OCI-LY7 (cell line): ENCODE data around the gene IER5L. TPM values are rescaled to one million over a fixed set of nuclear protein-coding genes. Genes with fewer than 3 reads are reported as not detected.
A peak's percentile ranks its signal among the peaks of the same experiment; 100 is the strongest.

Source experiments
- BruUV-seq: library from RNA; stranded (reverse); fragments of 400-500 nt; replicated peaks from 2 replicates; lab custom pipeline; 2021; lab: Mats Ljungman, UMichigan
- CTCF ChIA-PET: fragments of 300-600 bp; sonication (Branson Sonifier 250); formaldehyde crosslinking; loops from one replicate; lab custom pipeline; 2022; ENCODE audit warnings: antibody characterized with exemption; ENCODE audit not compliant: unreplicated experiment; lab: Charles Lee
- POLR2A ChIA-PET: fragments of 300-600 bp; sonication (Branson Sonifier 250); formaldehyde crosslinking; loops from one replicate; lab custom pipeline; 2022; ENCODE audit warnings: antibody characterized with exemption; lab: Charles Lee
- DNase-seq: peaks from one replicate; pipeline ENCODE4 v3.0.0-alpha.2; 2015; ENCODE audit warnings: low spot score
- H2AFZ ChIP-seq: fragments of 200-600 bp; sonication (generic), shearing (Covaris generic); 2 replicates; pipeline ENCODE4 v1.6.1; 2014; ENCODE audit warnings: mild to moderate bottlenecking, antibody characterized with exemption, low read length, moderate library complexity
- H3K27ac ChIP-seq: fragments of 200-600 bp; sonication (generic); 2 replicates; pipeline ENCODE4 v1.5.1; 2014; ENCODE audit warnings: mixed run types, low read depth, mild to moderate bottlenecking, moderate library complexity, low read length, inconsistent platforms; ENCODE audit not compliant: poor library complexity, severe bottlenecking
- H3K36me3 ChIP-seq: fragments of 200-600 bp; sonication (generic); 2 replicates; pipeline ENCODE4 v1.6.1; 2014; ENCODE audit warnings: mild to moderate bottlenecking, antibody characterized with exemption, low read length, moderate library complexity, mixed read lengths; ENCODE audit not compliant: insufficient read depth
- H3K4me1 ChIP-seq: fragments of 200-600 bp; sonication (generic); 2 replicates; pipeline ENCODE4 v1.5.1; 2014; ENCODE audit warnings: mild to moderate bottlenecking, low read length; ENCODE audit not compliant: insufficient read depth, poor library complexity, severe bottlenecking
- H3K4me2 ChIP-seq: fragments of 200-600 bp; sonication (generic); 2 replicates; pipeline ENCODE4 v1.6.1; 2014; ENCODE audit warnings: mild to moderate bottlenecking, low read length
- H3K4me3 ChIP-seq: fragments of 200-600 bp; sonication (generic); 2 replicates; pipeline ENCODE4 v1.5.1; 2014; ENCODE audit warnings: mild to moderate bottlenecking, low read depth, low read length; ENCODE audit not compliant: poor library complexity, severe bottlenecking
- H3K79me2 ChIP-seq: fragments of 200-600 bp; sonication (generic); 2 replicates; pipeline ENCODE4 v1.6.1; 2016; ENCODE audit warnings: low read depth, mild to moderate bottlenecking, low read length, moderate library complexity, mixed read lengths; ENCODE audit not compliant: insufficient read depth
- H3K9me2 ChIP-seq: fragments of 200-600 bp; sonication (generic); 2 replicates; pipeline ENCODE4 v1.6.1; 2016; ENCODE audit warnings: mild to moderate bottlenecking, low read length, mixed read lengths; ENCODE audit not compliant: insufficient read depth
- H3K9me3 ChIP-seq: fragments of 200-600 bp; sonication (generic); 2 replicates; pipeline ENCODE4 v1.6.1; 2014; ENCODE audit warnings: mild to moderate bottlenecking, mixed run types, low read length, mixed read lengths
- H4K20me1 ChIP-seq: fragments of 200-600 bp; sonication (generic); 2 replicates; pipeline ENCODE4 v1.6.1; 2014; ENCODE audit warnings: mild to moderate bottlenecking, antibody characterized with exemption, low read length, moderate library complexity, mixed read lengths; ENCODE audit not compliant: insufficient read depth
- EZH2phosphoT487 ChIP-seq: fragments of 200-600 bp; sonication (generic); IDR thresholded peaks from 2 replicates; pipeline ENCODE4 v1.6.1; 2018; ENCODE audit warnings: low read depth, borderline replicate concordance, mild to moderate bottlenecking, mixed run types, antibody characterized with exemption, low read length, moderate library complexity, mixed read lengths
- intact Hi-C: fragments of 100-400 bp; cut with micrococcal nuclease; formaldehyde crosslinking; loops from one replicate; pipeline ENCODE4 v1.10.0; 2022; ENCODE audit not compliant: unreplicated experiment
- total RNA-seq, 2 experiments: library from RNA; depleted of rRNA in 1 of 2; stranded (reverse); fragments of >200 nt in 1 of 2; shearing (Covaris generic) in 1 of 2; gene quantifications; 2 replicates each; pipeline ENCODE4 v1.2.3, GENCODE V29; 2014 to 2022
- TF ChIP-seq, protein P1 (sequence below): fragments of 200-600 bp; sonication (generic); conservative IDR thresholded peaks from 2 replicates; pipeline ENCODE4 v1.5.1; 2014; ENCODE audit warnings: mild to moderate bottlenecking, antibody characterized with exemption, low read length, moderate library complexity, mixed read lengths

The IER5L gene
- total RNA-seq, 2 experiments from 2014 or later: 2.8 to 21.2 TPM

DNA sequence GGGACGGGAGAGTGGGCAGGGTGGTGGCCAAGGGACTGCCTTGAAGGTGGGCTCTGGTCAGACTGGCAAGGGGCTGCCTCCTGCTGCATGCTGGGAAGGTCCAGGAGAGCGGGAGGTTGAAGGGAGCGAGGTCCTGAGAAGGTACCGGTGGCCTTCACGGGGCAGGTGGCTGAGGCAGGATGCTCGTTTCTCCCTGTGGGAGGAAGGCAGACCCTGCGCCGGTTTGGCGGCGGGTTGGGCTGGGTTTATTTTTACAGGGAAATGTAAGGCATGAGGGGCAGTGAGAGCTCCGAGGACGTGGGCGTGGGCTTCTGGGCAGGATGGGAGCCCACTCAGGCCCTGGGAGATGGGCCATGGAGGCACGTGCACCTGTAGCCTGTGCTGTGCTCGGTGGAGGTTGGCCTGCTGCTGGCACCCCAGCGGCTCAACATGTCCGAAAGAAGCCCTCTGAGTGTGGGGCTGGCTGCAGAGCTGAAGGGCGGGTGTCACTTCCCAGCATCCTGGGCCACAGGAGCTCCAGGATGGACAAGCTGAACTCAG is 27.3 kb downstream of the IER5L start:
- H3K4me2 ChIP-seq: no peak overlapping the region
- intact Hi-C loops: no loop called here
- no peaks in the 10 kb centered on the region for H3K79me2 ChIP-seq
- H3K36me3 ChIP-seq: peaks cover 8% of the 10 kb centered on the region; the same call in 1 of the 2 replicates
- H3K27ac ChIP-seq: no peak overlapping the region
- ChIA-PET CTCF (no interaction called here), POLR2A (no interaction called here)
- no peaks in the 10 kb centered on the region for H4K20me1 ChIP-seq
- TF ChIP-seq EZH2phosphoT487: no peak
- TF ChIP-seq, protein P1, sequence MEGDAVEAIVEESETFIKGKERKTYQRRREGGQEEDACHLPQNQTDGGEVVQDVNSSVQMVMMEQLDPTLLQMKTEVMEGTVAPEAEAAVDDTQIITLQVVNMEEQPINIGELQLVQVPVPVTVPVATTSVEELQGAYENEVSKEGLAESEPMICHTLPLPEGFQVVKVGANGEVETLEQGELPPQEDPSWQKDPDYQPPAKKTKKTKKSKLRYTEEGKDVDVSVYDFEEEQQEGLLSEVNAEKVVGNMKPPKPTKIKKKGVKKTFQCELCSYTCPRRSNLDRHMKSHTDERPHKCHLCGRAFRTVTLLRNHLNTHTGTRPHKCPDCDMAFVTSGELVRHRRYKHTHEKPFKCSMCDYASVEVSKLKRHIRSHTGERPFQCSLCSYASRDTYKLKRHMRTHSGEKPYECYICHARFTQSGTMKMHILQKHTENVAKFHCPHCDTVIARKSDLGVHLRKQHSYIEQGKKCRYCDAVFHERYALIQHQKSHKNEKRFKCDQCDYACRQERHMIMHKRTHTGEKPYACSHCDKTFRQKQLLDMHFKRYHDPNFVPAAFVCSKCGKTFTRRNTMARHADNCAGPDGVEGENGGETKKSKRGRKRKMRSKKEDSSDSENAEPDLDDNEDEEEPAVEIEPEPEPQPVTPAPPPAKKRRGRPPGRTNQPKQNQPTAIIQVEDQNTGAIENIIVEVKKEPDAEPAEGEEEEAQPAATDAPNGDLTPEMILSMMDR: no peak
- DNase-seq: no peak
- H3K4me1 ChIP-seq: peaks cover 40% of the 10 kb centered on the region
- no peak overlapping the region for H2AFZ ChIP-seq
- no peaks in the 10 kb centered on the region for H3K9me2 ChIP-seq
- no peak overlapping the region for H3K4me3 ChIP-seq
- BruUV-seq: no TSS peak
- H3K9me3 ChIP-seq: no peaks in the 10 kb centered on the region

DNA sequence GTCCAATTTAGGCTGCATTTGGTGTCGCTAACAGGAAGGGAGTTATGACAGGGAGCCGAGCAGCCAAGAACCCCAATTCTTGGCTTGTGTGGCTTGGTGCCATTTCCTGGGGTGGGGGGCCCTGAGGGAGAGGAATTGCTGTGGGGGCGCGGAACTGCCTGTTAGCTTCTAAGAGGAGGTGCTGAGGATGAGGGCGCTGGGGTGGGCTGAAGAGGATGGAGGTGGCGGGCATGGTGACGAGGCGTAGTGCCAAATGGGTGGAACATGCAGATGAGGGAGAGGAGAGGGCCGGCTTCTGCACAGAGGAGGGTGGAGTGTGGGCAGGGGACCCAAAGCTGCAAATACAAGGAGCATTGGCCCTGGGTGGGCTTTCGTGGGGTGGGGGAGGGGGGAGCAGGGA is 27.9 kb downstream of the IER5L start:
- BruUV-seq: no TSS peak
- TF ChIP-seq, protein P1: no peak
- no peak for TF ChIP-seq EZH2phosphoT487
- H2AFZ ChIP-seq: no peak overlapping the region

DNA sequence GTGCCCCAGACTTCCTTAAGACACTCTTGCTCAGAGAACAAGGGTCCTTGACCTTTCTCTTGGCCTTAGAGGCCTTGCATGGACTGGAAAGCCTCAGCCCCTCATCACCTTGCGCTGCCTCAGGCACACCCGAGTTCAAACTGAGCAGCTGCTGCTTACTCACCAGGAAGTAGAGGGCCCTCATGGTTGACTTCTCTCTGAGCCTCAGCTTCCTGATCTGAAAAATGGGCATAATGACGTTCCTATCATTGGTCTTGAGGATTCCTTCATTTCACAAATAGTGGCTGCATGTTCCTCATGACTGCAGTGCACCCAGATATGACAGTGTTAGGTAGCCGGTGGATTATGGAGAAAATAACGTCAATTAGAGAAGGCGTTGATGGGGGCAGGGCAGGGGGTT is 28.6 kb downstream of the IER5L start:
- POLR2A ChIA-PET: interaction anchor here (1.0 to 1.1 kb wide), 2 partner anchors 9 to 23 kb away, joined by 3 to 6 read pairs; no protein-coding TSS in a partner anchor
- H3K27ac ChIP-seq: peak overlapping the region; percentile 50
- peak; percentile 43 for DNase-seq
- TF ChIP-seq EZH2phosphoT487: no peak
- TF ChIP-seq, protein P1: no peak
- intact Hi-C loops: no loop called here
- no peaks in the 10 kb centered on the region for H4K20me1 ChIP-seq
- H3K4me2 ChIP-seq: peak overlapping the region; percentile 51
- no TSS peak for BruUV-seq
- H3K4me3 ChIP-seq: no peak overlapping the region
- H3K9me3 ChIP-seq: no peaks in the 10 kb centered on the region
- H3K36me3 ChIP-seq: peaks cover 8% of the 10 kb centered on the region; the same call in 1 of the 2 replicates
- no peak overlapping the region for H2AFZ ChIP-seq
- CTCF ChIA-PET: interaction anchor here (0.5 to 1.1 kb wide), 2 partner anchors 10 to 11 kb away, joined by 3 to 6 read pairs; no protein-coding TSS in a partner anchor
- H3K9me2 ChIP-seq: no peaks in the 10 kb centered on the region
- H3K79me2 ChIP-seq: no peaks in the 10 kb centered on the region
- peaks cover 40% of the 10 kb centered on the region for H3K4me1 ChIP-seq

More for the DNA sequence above, 27.9 kb downstream of the IER5L start:
- no peak overlapping the region for H3K4me2 ChIP-seq
- intact Hi-C loops: no loop called here
- H3K9me2 ChIP-seq: no peaks in the 10 kb centered on the region
- H4K20me1 ChIP-seq: no peaks in the 10 kb centered on the region
- H3K4me3 ChIP-seq: no peak overlapping the region
- H3K4me1 ChIP-seq: peaks cover 40% of the 10 kb centered on the region
- no peak for DNase-seq
- POLR2A ChIA-PET: interaction anchor here (1.1 kb wide), 1 partner anchor 22 kb away, joined by 3 read pairs; no protein-coding TSS in a partner anchor
- CTCF ChIA-PET: no interaction called here
- no peaks in the 10 kb centered on the region for H3K9me3 ChIP-seq
- H3K27ac ChIP-seq: no peak overlapping the region
- peaks cover 8% of the 10 kb centered on the region; the same call in 1 of the 2 replicates for H3K36me3 ChIP-seq
- no peaks in the 10 kb centered on the region for H3K79me2 ChIP-seq
